Subcutaneous adipose tissue (tissue), 4 donors: ENCODE results near the gene ZNF311. TPM values are rescaled to one million over a fixed set of nuclear protein-coding genes. Genes with fewer than 3 reads are reported as not detected.
A peak's percentile ranks its signal among the peaks of the same experiment; 100 is the strongest.

ENCODE experiments used
- small RNA-seq: library from RNA; depleted of rRNA; stranded (forward); fragments of <200 nt; gene quantifications from one replicate; pipeline ENCODE3, GENCODE V24; 2016
- total RNA-seq, 4 donors: library from RNA; depleted of rRNA; stranded (reverse); fragments of >200 nt; gene quantifications; one replicate each; pipeline ENCODE4 v1.1.0, GENCODE V29; 2016

The ZNF311 gene
- total RNA-seq, 4 donors from 2014 or later: 1.0 to 2.4 (median 1.1) TPM; not detected in 1

Small RNAs within 50 kb of the gene (small RNA-seq; reads per million reads assigned to genes)
- gene RN7SL471P: 1.2 reads per million, percentile 7 among the genes with 10 or more reads in this experiment

Other genes with a start within 250 kb of the ZNF311 start
- 10 to 100 TPM; 32.3 to 49.0 (median 42.4) TPM for gene TRIM27, start 81.3 kb downstream of the ZNF311 start, total RNA-seq
- gene OR2W1, start 39.9 kb upstream of the ZNF311 start, total RNA-seq: not detected
- not detected for gene OR2B3, start 82.0 kb upstream of the ZNF311 start, total RNA-seq
- gene OR2J1, start 94.2 kb upstream of the ZNF311 start, total RNA-seq: not detected
- gene OR2J3, start 102.7 kb upstream of the ZNF311 start, total RNA-seq: not detected
- gene OR2J2, start 165.6 kb upstream of the ZNF311 start, total RNA-seq: not detected